T-helper 1 cell treated with Interleukin-12 subunit alpha and Interleukin-12 subunit beta and Interleukin-4 antibody, amounts not matched to agents 30 μg/mL and 1 μg/mL, for 36 hours (primary cell): ENCODE data around the gene CDCA4.

Source experiments
- H3K27ac Mint-ChIP-seq: one replicate; pipeline ENCODE4 v1.8.0; 2021; ENCODE audit warnings: mild to moderate bottlenecking, mixed read lengths
- H3K27me3 Mint-ChIP-seq: one replicate; pipeline ENCODE4 v1.8.0; 2021; ENCODE audit warnings: low read depth, mixed read lengths
- H3K36me3 Mint-ChIP-seq: one replicate; pipeline ENCODE4 v1.8.0; 2021; ENCODE audit warnings: low read depth, mixed read lengths
- H3K4me1 Mint-ChIP-seq: one replicate; pipeline ENCODE4 v1.8.0; 2021; ENCODE audit warnings: low read depth, mixed read lengths
- H3K4me3 Mint-ChIP-seq: one replicate; pipeline ENCODE4 v1.8.0; 2021; ENCODE audit warnings: mild to moderate bottlenecking, moderate library complexity, mixed read lengths
- H3K9me3 Mint-ChIP-seq: one replicate; pipeline ENCODE4 v1.8.0; 2021; ENCODE audit warnings: mixed read lengths

CDCA4 gene

DNA sequence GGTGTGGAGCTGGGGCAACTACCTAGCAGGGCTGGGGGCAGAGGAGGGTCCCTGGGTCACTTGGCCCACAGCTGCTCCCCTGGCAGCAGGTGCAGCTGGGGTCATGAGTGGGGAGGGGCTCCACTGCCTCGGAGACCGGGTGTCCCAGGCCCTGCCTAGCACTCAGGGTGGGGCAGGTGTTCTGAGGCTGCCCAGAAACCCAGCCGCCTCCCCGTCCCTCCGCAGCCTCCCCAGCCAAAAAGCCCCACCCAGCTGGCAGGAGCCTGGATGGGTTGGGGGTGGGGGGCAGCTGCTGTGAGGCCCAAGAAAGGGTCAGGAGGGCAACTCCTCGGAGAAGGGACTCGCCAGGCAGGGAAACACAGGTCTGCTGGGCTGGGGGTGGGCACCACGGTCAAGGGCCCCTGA lies 53.9 kb downstream of the CDCA4 start:
- H3K36me3 Mint-ChIP-seq = no peaks in the 10 kb centered on the region
- no peaks in the 10 kb centered on the region for H3K4me1 Mint-ChIP-seq
- peaks cover 12% of the 10 kb centered on the region for H3K27me3 Mint-ChIP-seq
- no peak overlapping the region for H3K4me3 Mint-ChIP-seq
- H3K27ac Mint-ChIP-seq = no peak overlapping the region
- no peaks in the 10 kb centered on the region for H3K9me3 Mint-ChIP-seq

- H3K27me3 Mint-ChIP-seq = peaks cover 12% of the 10 kb centered on the region
- no peak overlapping the region for H3K4me3 Mint-ChIP-seq
- no peak overlapping the region for H3K27ac Mint-ChIP-seq
- no peaks in the 10 kb centered on the region for H3K36me3 Mint-ChIP-seq
- H3K9me3 Mint-ChIP-seq = no peaks in the 10 kb centered on the region
- H3K4me1 Mint-ChIP-seq = no peaks in the 10 kb centered on the region
These were observed 54.5 kb downstream of the CDCA4 start for GRCh38 chr14:104966261-104966865.

DNA sequence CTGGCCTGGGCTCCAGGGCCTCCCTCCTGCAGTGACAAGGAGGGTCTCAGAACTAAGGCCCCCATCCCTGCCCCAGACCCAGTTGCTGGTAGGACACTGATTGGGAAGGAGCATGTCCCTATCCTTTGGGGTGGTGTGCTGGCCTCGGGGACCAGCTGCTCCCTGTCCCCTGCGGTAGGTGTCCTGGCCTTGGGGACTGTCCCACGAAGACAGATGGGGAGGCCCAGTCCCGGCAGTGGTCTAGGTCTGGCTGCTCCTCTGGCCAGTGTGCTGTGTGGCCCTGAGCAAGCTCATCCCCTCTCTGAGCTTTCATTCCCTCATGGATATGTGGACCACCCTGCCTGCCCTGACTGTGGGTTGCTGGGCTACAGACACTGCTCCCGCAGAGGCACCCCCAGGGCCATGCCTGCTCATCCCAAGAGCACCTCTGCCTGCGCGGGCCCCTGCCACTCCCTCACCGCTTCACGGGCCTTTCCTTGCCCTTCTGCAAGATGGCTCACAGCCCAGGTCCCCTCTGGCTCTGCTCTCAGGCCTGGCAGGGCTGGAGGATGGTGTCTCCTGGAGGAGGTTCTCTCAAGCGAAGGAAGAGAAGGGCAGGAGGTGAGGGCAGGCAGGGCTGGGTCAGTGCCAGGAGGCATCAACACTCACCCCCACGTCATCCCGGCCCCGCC lies 55.2 kb downstream of the CDCA4 start:
- Mint-ChIP-seq H3K27ac (no peak overlapping the region), H3K9me3 (no peaks in the 10 kb centered on the region), H3K36me3 (no peaks in the 10 kb centered on the region), H3K27me3 (peaks cover 12% of the 10 kb centered on the region), H3K4me3 (no peak overlapping the region), H3K4me1 (no peaks in the 10 kb centered on the region)

DNA sequence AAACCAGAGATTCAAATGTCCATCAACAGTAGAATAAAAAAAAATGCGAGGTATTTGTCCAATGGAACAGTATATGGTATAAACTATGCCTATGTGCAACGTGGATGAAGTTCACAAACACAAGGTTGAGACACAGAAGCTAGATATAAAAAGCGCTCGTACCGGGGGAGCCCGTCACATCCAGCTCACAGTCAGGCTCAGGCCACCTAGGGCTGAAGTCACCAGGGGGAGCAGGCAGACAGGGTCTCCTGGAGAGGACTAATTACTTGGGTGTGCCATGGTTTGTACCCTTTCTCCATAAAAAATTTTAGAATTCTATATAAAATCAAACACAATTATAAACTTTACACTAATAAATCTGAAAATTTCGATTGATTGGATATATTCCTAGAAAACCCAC lies 56.3 kb downstream of the CDCA4 start:
- no peak overlapping the region for H3K4me3 Mint-ChIP-seq
- H3K27me3 Mint-ChIP-seq = peaks cover 12% of the 10 kb centered on the region
- H3K27ac Mint-ChIP-seq = no peak overlapping the region
- H3K36me3 Mint-ChIP-seq = no peaks in the 10 kb centered on the region
- no peaks in the 10 kb centered on the region for H3K4me1 Mint-ChIP-seq
- no peaks in the 10 kb centered on the region for H3K9me3 Mint-ChIP-seq
